Urinary bladder (tissue), 4 donors: Measurements from ENCODE around the gene C11orf54. TPM values are rescaled to one million over a fixed set of nuclear protein-coding genes. Genes with fewer than 3 reads are reported as not detected.

Experiments
- DNase-seq: peaks from one replicate; pipeline ENCODE4 v3.0.0-alpha.2; 2015; ENCODE audit errors: extremely low spot score
- H3K27ac ChIP-seq: one replicate; pipeline ENCODE4 v1.5.1; 2013; ENCODE audit warnings: low read depth, mild to moderate bottlenecking, moderate library complexity
- H3K36me3 ChIP-seq: one replicate; pipeline ENCODE4 v1.6.1; 2013; ENCODE audit warnings: mild to moderate bottlenecking, moderate library complexity; ENCODE audit not compliant: insufficient read depth
- H3K4me1 ChIP-seq: one replicate; pipeline ENCODE4 v1.6.1; 2013; ENCODE audit warnings: mild to moderate bottlenecking, moderate library complexity; ENCODE audit not compliant: insufficient read depth
- H3K4me3 ChIP-seq: one replicate; pipeline ENCODE4 v1.5.1; 2013; ENCODE audit warnings: low read depth, low read length
- WGBS: extraction: QIAGEN DNeasy Blood & Tissue Kit; methylation state at CpG from one replicate; pipeline ENCODE4 v1.1.7; 2013; 5-methylcytosine and 5-hydroxymethylcytosine counted together
- polyA plus RNA-seq: library from polyadenylated mRNA; stranded (reverse); fragments of 200-250 nt; gene quantifications from one replicate; pipeline ENCODE4 v1.2.3, GENCODE V29; 2013
- total RNA-seq: library from RNA; depleted of rRNA; stranded (reverse); fragments of >200 nt; gene quantifications from one replicate; pipeline ENCODE4 v1.2.3, GENCODE V29; 2014
- donor health status: healthy with polysubstance abuse.
- donor health status: healthy.

Gene C11orf54
- total and polyA plus RNA-seq, 2 donors, result 23.0 to 65.3 TPM

DNA sequence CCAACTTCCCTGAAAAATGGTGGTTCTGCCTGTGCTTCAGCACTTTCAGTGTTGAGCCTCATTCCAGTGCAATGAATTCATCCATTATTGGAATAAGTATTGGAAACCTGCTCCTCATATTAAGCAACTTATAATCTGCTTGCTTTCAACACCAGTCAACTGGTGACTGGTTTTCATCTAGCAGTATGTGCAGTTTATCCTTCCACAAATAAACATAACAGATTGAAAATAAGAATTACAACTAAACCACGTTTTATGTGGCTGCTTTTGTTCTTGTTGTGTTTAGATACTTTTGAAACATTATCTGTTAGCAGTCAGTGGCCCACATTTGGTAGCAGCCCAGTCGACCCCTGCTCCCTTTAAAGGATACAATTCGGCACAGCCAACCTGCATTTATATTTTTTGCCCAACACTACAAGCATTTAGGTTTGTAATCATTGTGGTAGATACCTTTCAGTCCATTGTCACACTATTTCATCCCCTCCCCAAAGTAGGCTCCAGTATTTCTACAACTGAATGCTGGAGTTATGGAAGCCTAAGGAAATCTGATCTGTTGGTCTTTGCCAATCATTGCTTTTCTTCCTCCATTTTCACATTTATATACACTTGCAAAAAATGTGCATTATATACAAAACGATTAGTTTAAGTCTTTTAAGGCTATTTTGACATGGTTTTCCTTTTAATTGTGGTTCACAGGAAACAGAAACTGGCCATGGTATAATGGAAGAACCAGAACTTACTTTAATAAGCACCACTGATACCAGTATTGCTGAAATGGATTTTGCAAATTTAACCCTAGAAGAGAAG, 13.3 kb upstream of the C11orf54 start:
- Histone ChIP-seq H3K4me3 (no peak overlapping the region), H3K4me1 (no peaks in the 10 kb centered on the region), H3K27ac (no peak overlapping the region), H3K36me3 (peaks cover 3% of the 10 kb centered on the region)
- DNase-seq, result no peak
- WGBS, result 34% methylated on average over 4 of the region's 4 CpGs

DNA sequence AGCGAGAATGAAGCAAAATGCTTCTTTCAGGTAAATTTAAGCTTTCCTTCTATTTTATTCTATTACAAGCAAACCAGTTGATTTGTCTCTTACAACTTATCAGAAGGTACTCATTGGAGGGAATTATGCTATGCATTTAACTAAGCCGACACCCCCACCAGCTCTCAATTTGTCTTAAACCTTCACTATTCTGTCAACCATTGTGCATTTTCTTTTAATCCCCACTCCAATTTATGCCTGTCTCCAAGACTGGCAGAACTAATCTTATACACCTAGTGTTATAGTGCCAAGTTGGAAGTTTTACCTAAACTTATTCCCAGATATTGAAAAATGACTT, 12.7 kb upstream of the C11orf54 start:
- peaks cover 3% of the 10 kb centered on the region for H3K36me3 ChIP-seq
- 99% methylated on average over 2 of the region's 2 CpGs for WGBS
- H3K4me1 ChIP-seq, result no peaks in the 10 kb centered on the region
- DNase-seq, result no peak
- no peak overlapping the region for H3K27ac ChIP-seq
- no peak overlapping the region for H3K4me3 ChIP-seq

DNA sequence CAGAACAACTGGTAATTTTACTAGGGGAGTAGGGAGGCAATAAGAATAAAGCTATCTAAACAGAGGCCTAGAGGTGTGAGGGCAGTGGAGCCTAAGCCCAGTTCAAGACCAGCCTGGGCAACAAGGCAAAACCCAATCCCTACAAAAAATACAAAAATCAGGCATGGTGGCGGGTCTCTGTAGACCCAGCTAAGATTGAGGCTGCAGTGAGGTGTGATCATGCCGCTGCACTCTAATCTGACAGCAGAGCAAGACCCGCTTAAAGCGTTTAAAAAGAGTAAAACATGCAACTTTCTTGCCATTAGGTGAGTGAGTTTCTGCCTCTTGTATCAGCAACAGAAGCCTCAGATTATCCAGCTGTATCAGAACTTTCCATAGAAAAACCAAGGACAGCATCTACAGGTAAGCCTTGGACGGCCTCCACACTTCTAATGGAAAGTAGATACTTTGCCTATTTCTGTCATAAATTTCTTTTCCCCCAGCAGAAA, 12.3 kb upstream of the C11orf54 start:
- no peak overlapping the region for H3K4me3 ChIP-seq
- DNase-seq, result no peak
- H3K27ac ChIP-seq, result no peak overlapping the region
- H3K4me1 ChIP-seq, result no peaks in the 10 kb centered on the region
- WGBS, result 94% methylated on average over 5 of the region's 5 CpGs
- H3K36me3 ChIP-seq, result peaks cover 3% of the 10 kb centered on the region

DNA sequence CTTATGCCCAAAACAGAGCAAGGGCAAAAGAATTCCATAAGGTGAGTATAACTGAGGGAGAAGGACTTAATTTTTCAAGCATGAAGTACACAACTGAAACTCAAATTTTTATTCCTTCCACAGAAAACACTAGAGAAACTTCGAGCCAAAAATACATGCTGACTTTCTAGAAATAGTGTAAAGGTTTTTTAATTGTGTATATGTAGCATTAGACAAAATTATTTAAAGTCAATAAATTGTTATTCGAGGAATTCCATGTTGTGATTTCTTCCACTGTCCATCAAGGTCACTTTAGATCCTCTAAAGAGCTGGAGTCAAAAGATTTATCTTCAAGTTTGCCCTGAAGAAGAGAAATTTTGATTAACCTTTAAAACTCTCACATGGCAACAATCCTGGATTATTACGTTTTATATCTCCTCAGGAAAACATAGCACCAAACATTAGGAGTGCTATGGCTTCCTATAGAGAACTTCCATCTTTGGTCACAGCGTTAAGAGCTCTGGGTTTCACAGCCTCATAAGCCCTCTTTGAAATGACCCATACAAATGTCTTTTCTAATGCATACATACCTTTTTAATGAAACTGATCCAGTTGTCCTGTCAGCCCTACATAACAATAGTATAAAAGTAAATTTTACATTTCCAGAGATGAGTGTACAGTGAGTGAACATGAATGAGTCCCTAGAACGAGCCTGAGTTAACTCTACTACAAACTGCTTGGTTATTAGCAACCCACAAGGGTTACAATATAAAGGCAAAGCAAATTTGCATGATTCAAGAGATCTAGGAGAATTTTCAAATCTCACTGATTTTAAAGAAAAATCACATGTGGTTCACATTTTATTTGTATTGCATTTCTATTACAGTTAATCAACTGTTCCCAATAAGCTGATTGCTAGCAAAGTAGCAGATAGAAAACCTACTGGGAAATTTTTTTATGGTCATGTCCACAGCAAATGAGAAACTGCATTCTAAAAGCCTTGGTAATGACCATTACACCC, 11.1 kb upstream of the C11orf54 start:
- Histone ChIP-seq H3K4me1 (no peaks in the 10 kb centered on the region), H3K36me3 (peaks cover 3% of the 10 kb centered on the region), H3K4me3 (no peak overlapping the region), H3K27ac (no peak overlapping the region)
- 84% methylated on average over 5 of the region's 5 CpGs for WGBS
- DNase-seq, result no peak

DNA sequence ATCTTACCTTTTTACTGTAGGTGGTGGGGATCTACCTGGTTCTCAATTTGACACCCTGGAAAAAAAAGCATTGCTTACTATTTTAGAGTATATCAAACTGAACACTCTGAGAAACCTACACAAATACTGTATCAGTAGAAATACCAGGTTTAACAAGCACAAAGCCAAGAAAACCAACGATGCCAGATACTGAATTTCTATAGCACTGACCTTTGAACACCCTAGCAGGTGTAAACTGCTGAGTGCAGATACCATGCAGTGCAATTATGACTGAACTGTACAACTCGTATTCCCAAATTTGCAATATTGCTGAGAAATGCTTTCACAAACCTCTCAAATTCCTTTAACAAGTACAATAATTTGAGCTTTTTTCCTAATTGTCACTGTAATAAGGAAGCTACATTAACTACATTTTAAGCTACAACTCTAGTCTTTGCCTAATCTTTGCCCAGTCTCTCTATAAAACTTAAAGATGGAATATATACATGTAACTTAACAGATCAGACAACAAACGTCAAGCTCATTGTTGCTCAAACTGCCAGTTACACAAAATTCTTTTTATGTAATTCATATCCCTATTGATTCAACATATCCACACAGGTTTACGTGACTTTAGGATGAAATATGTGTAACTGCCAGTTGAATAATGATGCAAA, 9.1 kb upstream of the C11orf54 start:
- no peaks in the 10 kb centered on the region for H3K4me1 ChIP-seq
- peaks cover 3% of the 10 kb centered on the region for H3K36me3 ChIP-seq
- 84% methylated on average over 4 of the region's 4 CpGs for WGBS
- DNase-seq, result no peak
- H3K4me3 ChIP-seq, result no peak overlapping the region
- H3K27ac ChIP-seq, result no peak overlapping the region

DNA sequence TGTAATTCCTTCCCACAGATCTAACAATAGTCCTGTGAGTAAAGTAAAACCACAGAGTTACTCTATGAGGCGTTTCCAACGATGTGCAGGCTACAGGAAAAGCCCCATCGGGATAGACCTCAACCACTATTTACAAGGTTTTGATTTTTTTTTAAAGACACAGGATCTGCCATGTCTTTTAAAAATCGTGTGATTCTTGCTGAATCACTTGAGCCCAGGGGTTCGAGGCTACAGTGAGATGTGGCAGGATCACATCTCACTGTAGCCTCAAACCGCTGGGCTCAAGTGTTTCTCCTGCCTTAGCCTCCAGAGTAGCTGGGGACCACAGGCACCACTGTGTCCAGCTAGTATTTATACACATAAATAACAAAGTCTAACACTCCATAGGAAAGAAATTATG, 8.0 kb upstream of the C11orf54 start:
- Histone ChIP-seq H3K27ac (no peak overlapping the region), H3K4me3 (no peak overlapping the region), H3K36me3 (peaks cover 3% of the 10 kb centered on the region), H3K4me1 (no peaks in the 10 kb centered on the region)
- DNase-seq, result no peak
- 57% methylated on average over 6 of the region's 6 CpGs for WGBS

DNA sequence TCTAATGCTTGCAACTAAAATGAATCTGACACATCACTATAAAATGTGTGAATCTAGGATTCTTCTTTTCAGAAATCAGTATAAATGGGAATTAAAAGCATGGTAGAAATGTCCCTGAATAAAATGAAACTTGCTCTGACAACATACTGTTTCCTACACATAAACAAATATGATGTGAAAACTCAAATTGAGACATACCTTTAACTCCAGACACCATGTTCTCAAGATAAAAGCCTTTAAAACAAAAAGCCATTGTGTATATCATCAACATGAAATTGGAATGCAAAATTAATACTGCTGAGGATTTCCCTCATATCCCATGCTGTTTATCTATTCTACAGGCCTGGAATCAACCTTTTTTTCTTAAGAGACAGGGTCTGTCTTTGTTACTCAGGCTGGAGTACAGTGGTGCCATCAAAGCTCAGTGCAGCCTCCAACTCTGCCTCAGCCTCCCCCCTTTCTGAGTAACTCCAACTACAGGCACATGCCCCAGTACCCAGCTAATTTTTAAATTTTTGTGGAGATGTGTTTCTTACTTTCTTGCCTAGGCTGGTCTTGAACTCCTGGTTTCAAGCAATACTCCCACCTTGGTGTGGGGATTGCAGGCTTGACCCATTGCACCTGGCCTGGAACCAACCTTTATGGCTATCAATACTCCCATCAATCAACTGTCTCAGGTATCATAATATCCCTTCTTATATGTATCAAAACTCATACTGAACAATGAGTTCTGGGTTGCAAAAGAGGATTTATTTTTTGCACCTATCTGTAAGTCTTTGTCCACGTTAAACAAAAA, 6.8 kb upstream of the C11orf54 start:
- Histone ChIP-seq H3K27ac (no peak overlapping the region), H3K36me3 (peaks cover 3% of the 10 kb centered on the region)
- WGBS, result 85% methylated on average over 1 of the region's 1 CpG

DNA sequence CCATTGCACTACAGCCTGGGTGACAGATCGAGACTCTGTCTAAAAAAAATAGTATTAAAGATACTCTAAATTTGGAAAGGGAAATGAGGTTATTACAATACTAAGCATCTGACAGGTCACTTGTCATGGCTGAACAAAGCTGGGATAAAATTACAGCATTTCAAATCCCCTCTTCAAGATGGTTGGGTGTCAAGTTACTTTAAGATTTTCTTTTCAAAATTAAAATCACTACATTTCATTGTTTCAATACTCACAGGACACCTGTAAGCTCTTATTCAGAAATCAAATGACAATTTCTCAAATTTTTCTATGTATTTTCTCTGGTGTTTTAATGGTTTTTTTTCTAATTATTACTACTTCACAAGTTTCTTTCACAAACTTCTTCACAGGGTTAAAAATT, 5.8 kb upstream of the C11orf54 start:
- no peaks in the 10 kb centered on the region for H3K4me1 ChIP-seq
- WGBS, result 86% methylated on average over 1 of the region's 1 CpG
- no peak overlapping the region for H3K4me3 ChIP-seq
- no peak overlapping the region for H3K27ac ChIP-seq
- peaks cover 3% of the 10 kb centered on the region for H3K36me3 ChIP-seq
- DNase-seq, result no peak

More for the DNA sequence above, 6.8 kb upstream of the C11orf54 start:
- no peak for DNase-seq
- Histone ChIP-seq H3K4me3 (no peak overlapping the region), H3K4me1 (no peaks in the 10 kb centered on the region)

DNA sequence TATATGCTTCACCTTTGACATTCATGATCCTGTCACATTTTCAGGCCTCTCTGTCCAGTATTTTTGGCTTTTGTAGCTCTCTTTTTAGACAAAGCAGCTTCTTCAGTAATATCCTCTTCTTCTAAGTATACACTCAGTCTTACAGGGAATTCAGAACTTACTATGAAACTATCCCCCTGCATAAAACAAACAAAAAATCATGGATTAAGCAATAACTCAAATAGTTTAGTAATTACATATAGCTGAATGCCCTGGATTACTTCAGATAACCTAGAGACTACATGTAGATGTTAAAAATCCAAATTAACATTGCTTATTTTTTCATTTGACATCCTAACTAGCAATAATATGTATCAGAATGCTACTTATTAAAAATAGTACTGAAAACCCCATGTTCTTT, 5.3 kb upstream of the C11orf54 start:
- peaks cover 3% of the 10 kb centered on the region for H3K36me3 ChIP-seq
- no peaks in the 10 kb centered on the region for H3K4me1 ChIP-seq
- H3K4me3 ChIP-seq, result no peak overlapping the region
- no peak for DNase-seq
- no peak overlapping the region for H3K27ac ChIP-seq

DNA sequence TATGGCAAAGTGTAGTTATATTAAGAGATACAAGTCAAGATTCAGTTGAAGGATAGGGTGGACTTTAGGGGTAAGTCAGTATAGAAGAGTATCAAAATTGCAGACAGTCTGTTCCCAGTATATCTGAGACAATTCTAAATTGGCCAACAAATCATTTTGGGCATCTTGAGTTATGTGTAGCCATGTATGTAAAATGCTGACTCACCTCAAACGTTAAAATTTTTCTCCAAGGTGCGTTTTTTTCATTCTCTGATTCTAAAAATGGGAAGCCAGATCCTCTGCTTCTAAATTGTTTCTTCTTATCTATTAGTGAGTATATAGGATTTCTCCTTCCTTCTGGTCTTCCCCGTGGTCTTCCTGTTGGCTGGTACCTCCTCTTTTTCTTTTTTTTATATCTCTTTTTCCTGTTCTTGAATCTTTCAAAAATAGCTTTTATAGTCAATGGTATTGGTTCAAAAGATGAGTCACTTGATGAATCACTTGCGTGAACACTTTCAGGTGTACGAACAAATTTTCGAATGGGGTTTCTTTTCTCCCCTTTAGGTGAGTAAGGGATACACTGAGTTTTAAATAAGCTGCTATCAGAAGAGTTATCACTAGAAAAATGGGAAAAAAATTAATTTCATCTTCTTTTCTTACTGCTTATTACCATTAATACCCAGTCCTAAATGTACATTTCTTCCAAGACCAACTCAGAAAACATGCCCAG, 3.4 kb upstream of the C11orf54 start:
- Histone ChIP-seq H3K36me3 (no peaks in the 10 kb centered on the region), H3K4me3 (no peak overlapping the region)

DNA sequence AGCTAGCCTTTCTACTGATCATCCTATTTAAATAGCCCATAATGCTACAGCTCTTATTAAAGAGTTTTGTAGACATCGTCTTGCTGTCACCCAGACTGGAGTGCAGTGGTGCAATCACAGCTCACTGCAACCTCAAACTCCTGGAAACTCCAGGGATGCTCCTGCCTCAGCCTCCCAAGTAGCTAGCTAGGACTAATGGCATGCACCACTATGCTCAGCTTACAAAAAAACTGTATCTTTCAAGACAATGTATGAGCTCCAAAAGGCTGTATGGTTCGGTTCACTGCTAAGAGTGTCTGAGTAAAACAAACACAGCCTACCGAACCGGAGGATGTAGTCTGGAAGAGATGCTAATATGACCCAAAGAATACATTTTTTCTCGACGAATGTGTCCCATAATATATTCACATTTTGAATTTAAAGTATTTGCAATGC, 2.8 kb upstream of the C11orf54 start:
- no peak for DNase-seq
- Histone ChIP-seq H3K36me3 (no peaks in the 10 kb centered on the region), H3K27ac (no peak overlapping the region), H3K4me3 (no peak overlapping the region), H3K4me1 (no peaks in the 10 kb centered on the region)
- 66% methylated on average over 6 of the region's 6 CpGs for WGBS

More for the DNA sequence above, 3.4 kb upstream of the C11orf54 start:
- Histone ChIP-seq H3K4me1 (no peaks in the 10 kb centered on the region), H3K27ac (no peak overlapping the region)
- WGBS, result 66% methylated on average over 6 of the region's 6 CpGs
- no peak for DNase-seq

DNA sequence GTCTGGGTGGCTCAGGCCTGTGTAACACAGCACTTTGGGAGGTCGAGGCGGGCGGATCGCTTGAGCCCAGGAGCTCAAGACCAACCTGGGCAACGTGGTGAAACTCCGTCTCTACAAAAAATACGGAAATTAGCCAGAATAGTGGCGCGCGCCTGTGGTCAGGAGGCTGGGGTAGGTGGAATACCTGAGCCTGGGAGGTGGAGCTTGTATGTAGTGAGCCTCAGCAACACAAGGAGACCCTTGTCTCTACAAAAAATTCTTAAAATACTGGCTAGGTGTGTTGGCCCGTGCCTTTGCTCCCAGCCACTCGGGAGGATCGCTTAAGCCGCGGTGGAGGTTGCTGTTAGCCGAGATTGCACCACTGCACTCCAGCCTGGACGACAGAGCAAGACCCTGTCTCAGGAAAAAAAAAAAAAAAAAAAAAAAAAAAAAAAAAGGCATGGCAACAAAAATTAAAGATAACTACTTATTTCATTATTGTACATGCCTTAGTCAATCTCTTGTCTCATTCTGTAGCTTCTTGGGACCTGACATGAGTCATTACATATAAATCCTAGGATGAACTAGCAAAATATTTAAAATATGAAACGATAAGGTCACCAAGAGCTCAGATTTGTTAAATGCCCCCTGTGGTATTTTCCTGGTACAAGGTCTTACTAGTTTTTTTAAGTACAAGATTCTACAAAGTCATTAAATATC, 1.3 kb upstream of the C11orf54 start:
- Histone ChIP-seq H3K36me3 (no peaks in the 10 kb centered on the region), H3K4me1 (no peaks in the 10 kb centered on the region), H3K27ac (no peak overlapping the region), H3K4me3 (peak overlapping the region; percentile 89)
- DNase-seq, result no peak
- 13% methylated on average over 18 of the region's 18 CpGs for WGBS
